Brain microvascular endothelial cell (primary cell): ENCODE results near the gene IFNA21.
"Not testable (repeated sequence)": the region's sequence is repeated elsewhere in the genome, so short reads cannot be mapped to it uniquely, and the experiment has no call there.

Experiments used
- DNase-seq: peaks from one replicate; pipeline ENCODE4 v3.0.0-alpha.2; 2020
- H3K27ac ChIP-seq: fragments of 250-450 bp; sonication (Bioruptor Pico); 2 replicates; pipeline ENCODE4 v1.5.1; 2020; ENCODE audit warnings: mild to moderate bottlenecking, moderate library complexity
- H3K27me3 ChIP-seq: fragments of 250-450 bp; sonication (Bioruptor Pico); replicated peaks from 2 replicates; pipeline ENCODE4 v1.5.1; 2020; ENCODE audit warnings: mild to moderate bottlenecking
- H3K36me3 ChIP-seq: fragments of 250-450 bp; sonication (Bioruptor Pico); replicated peaks from 2 replicates; pipeline ENCODE4 v1.5.1; 2020; ENCODE audit warnings: mild to moderate bottlenecking
- H3K4me3 ChIP-seq: 2 replicates; pipeline ENCODE4 v1.5.1; 2011; ENCODE audit warnings: low read depth, mild to moderate bottlenecking, control low read depth, low read length, moderate library complexity
- CTCF ChIP-seq: IDR thresholded peaks from 2 replicates; pipeline ENCODE4 v1.5.1; 2011; ENCODE audit warnings: low read depth, mild to moderate bottlenecking, moderate library complexity, low read length, control low read depth, inconsistent platforms; ENCODE audit errors: missing control alignments
- in situ Hi-C: cut with HindIII; loops from 2 replicates; pipeline ENCODE4 v1.10.0; 2017; ENCODE audit warnings: low sequenced_read_pairs, low pct_ligation_motif_present

IFNA21 gene

GRCh38 chr9:21166560-21166959 is at the start of gene IFNA21:
TSS of gene IFNA21 (minus strand) at chr9:21166660. CDS start at chr9:21166612, 48 bp downstream.
- H3K27me3 ChIP-seq, DNase-seq, H3K27ac ChIP-seq, H3K4me3 ChIP-seq, in situ Hi-C loops, H3K36me3 ChIP-seq: not testable (repeated sequence)

- H3K27me3 ChIP-seq, DNase-seq, H3K27ac ChIP-seq, H3K36me3 ChIP-seq, H3K4me3 ChIP-seq, in situ Hi-C loops: not testable (repeated sequence)
- TF ChIP-seq CTCF: peak; percentile 67
Measured at GRCh38 chr9:21213411-21214326, 47.2 kb upstream of the IFNA21 start.

- in situ Hi-C loops, H3K4me3 ChIP-seq, H3K36me3 ChIP-seq: not testable (repeated sequence)
Measured at GRCh38 chr9:21212160-21212559, 45.7 kb upstream of the IFNA21 start.

GRCh38 chr9:21210782-21211181 is 44.3 kb upstream of the IFNA21 start:
- H3K27me3 ChIP-seq, H3K36me3 ChIP-seq, H3K27ac ChIP-seq, in situ Hi-C loops, DNase-seq, H3K4me3 ChIP-seq: not testable (repeated sequence)

More at GRCh38 chr9:21212160-21212559, 45.7 kb upstream of the IFNA21 start:
- DNase-seq, H3K27me3 ChIP-seq, H3K27ac ChIP-seq: not testable (repeated sequence)

GRCh38 chr9:21210311-21210710 is 43.9 kb upstream of the IFNA21 start:
- Histone ChIP-seq H3K36me3 (no peaks in the 10 kb centered on the region), H3K4me3 (no peak overlapping the region), H3K27ac (no peak overlapping the region), H3K27me3 (no peaks in the 10 kb centered on the region)
- in situ Hi-C loops: no loop called here
- no peak for DNase-seq
- no peak for TF ChIP-seq CTCF

GRCh38 chr9:21207043-21207442 is 40.6 kb upstream of the IFNA21 start, which contains the start of gene IFNA10:
TSS of gene IFNA10 (minus strand) at chr9:21207143. CDS start at chr9:21207097, 46 bp downstream.
- H3K27me3 ChIP-seq, in situ Hi-C loops, H3K27ac ChIP-seq, DNase-seq, H3K4me3 ChIP-seq, H3K36me3 ChIP-seq: not testable (repeated sequence)

- Histone ChIP-seq H3K4me3 (no peak overlapping the region), H3K36me3 (no peaks in the 10 kb centered on the region), H3K27me3 (no peaks in the 10 kb centered on the region), H3K27ac (no peak overlapping the region)
- no peak for DNase-seq
- in situ Hi-C loops: no loop called here
- TF ChIP-seq CTCF: no peak
Measured at GRCh38 chr9:21205204-21205603, 38.7 kb upstream of the IFNA21 start.

- H3K36me3 ChIP-seq, in situ Hi-C loops, DNase-seq, H3K4me3 ChIP-seq, H3K27ac ChIP-seq, H3K27me3 ChIP-seq: not testable (repeated sequence)
Measured at GRCh38 chr9:21202105-21202504, 35.6 kb upstream of the IFNA21 start, which contains the start of gene IFNA7. TSS of gene IFNA7 (minus strand) at chr9:21202205. CDS start at chr9:21202165, 40 bp downstream.
